ENCODE data around the gene ZNF20.

GRCh38 chr19:12141405-12141736, 1.2 kb upstream of the ZNF20 start:
- no peak for TF ChIP-seq ZNF274 (IDR thresholded peaks at IDR 0.05; ENCODE audit: low read depth, low read length)
- no peak for TF ChIP-seq YY1 (IDR thresholded peaks at IDR 0.05; ENCODE audit: insufficient read depth, insufficient read length)

Data from NT2/D1 (cell line).